ENCODE data around the gene UNC5C.

GRCh38 chr4:95393821-95394220, 155.0 kb downstream of the UNC5C start:
- TF ChIP-seq CTCF (IDR thresholded peaks at IDR 0.05) = no peak
- TF ChIP-seq TCF7L2 (IDR thresholded peaks at IDR 0.05; ENCODE audit: low read depth, low read length) = no peak

Data from Panc1 (cell line).